GM13976 (cell line): Measurements from ENCODE around the gene TNFRSF25.
"Not testable (repeated sequence)": the region's sequence is repeated elsewhere in the genome, so short reads cannot be mapped to it uniquely, and the experiment has no call there.

Experiments used
- DNase-seq: peaks from one replicate; pipeline ENCODE4 v3.0.0; 2012; ENCODE audit warnings: low spot score
- CTCF ChIP-seq: IDR thresholded peaks from 2 replicates; pipeline ENCODE4 v1.5.1; 2012; ENCODE audit warnings: borderline replicate concordance, mild to moderate bottlenecking; ENCODE audit not compliant: insufficient read depth; ENCODE audit errors: extremely low read depth, missing control alignments, control extremely low read depth
- in situ Hi-C: fragments of 300-500 bp; cut with MboI; formaldehyde crosslinking; loops from one replicate; pipeline ENCODE4 v1.12.0; 2022; ENCODE audit warnings: low sequenced_read_pairs, mixed read lengths, inconsistent platforms; ENCODE audit not compliant: unreplicated experiment

TNFRSF25 gene

GRCh38 chr1:6445062-6445763, 20.8 kb downstream of the TNFRSF25 start:
- TF ChIP-seq CTCF: peak; percentile 14
- in situ Hi-C loops: no loop called here
- DNase-seq: no peak

- TF ChIP-seq CTCF: no peak
- in situ Hi-C loops: no loop called here
- DNase-seq: no peak
Measured at GRCh38 chr1:6444377-6444776, 21.6 kb downstream of the TNFRSF25 start.

GRCh38 chr1:6443339-6444115, 22.4 kb downstream of the TNFRSF25 start:
- DNase-seq: no peak
- TF ChIP-seq CTCF: no peak
- in situ Hi-C loops: no loop called here

GRCh38 chr1:6441586-6441985, 24.4 kb downstream of the TNFRSF25 start:
- in situ Hi-C loops: no loop called here
- no peak for DNase-seq
- no peak for TF ChIP-seq CTCF

- peak; percentile 76 for DNase-seq
- peak; percentile 29 for TF ChIP-seq CTCF
- in situ Hi-C loops: no loop called here
Measured at GRCh38 chr1:6440198-6441126, 25.5 kb downstream of the TNFRSF25 start.

- DNase-seq: peak; percentile 92
- in situ Hi-C loops: no loop called here
- TF ChIP-seq CTCF: peak; percentile 93
Measured at GRCh38 chr1:6438047-6438525, 27.9 kb downstream of the TNFRSF25 start.

- DNase-seq, in situ Hi-C loops: not testable (repeated sequence)
Measured at GRCh38 chr1:6437012-6437700, 28.8 kb downstream of the TNFRSF25 start.

- DNase-seq, in situ Hi-C loops: not testable (repeated sequence)
Measured at GRCh38 chr1:6436277-6436676, 29.7 kb downstream of the TNFRSF25 start.
